ENCODE data around the gene FAM186B. TPM values are rescaled to one million over a fixed set of nuclear protein-coding genes. Genes with fewer than 3 reads are reported as not detected.

The FAM186B gene
- polyA plus RNA-seq, 3 donors: not detected

- Histone ChIP-seq H3K36me3 (replicated peaks in 1 of 2; ENCODE audit: control insufficient read depth in 1 of 2, insufficient read depth in 2 of 2, low read length in 2 of 2) (no peaks in the 10 kb centered on the region), H3K4me2 (replicated peaks; ENCODE audit: extremely low read depth, low read length, poor library complexity, severe bottlenecking) (no peak overlapping the region), H3K4me3 (replicated peaks in 1 of 3; ENCODE audit: low read depth in 2 of 3, low read length in 3 of 3) (no peak overlapping the region), H3K9ac (ENCODE audit: insufficient read depth, low read length, poor library complexity, severe bottlenecking) (no peak overlapping the region), H3K27ac (ENCODE audit: low read depth in 1 of 2, low read length in 2 of 2) (no peak overlapping the region), H2AFZ (ENCODE audit: insufficient read depth, low read depth, low read length, poor library complexity, severe bottlenecking) (no peak overlapping the region), H3K79me2 (ENCODE audit: insufficient read depth, low read length) (no peaks in the 10 kb centered on the region), H3K4me1 (ENCODE audit: control insufficient read depth in 1 of 2, insufficient read depth in 2 of 2, low read length in 2 of 2) (no peaks in the 10 kb centered on the region), H4K20me1 (ENCODE audit: insufficient read depth, low read length) (no peaks in the 10 kb centered on the region), H3K27me3 (ENCODE audit: control insufficient read depth in 2 of 2, insufficient read depth in 2 of 2, low read length in 2 of 2) (no peaks in the 10 kb centered on the region), H3K9me3 (replicated peaks in 1 of 2; ENCODE audit: control insufficient read depth in 1 of 2, insufficient read depth in 1 of 2, low read length in 2 of 2) (no peaks in the 10 kb centered on the region)
- Mint-ChIP-seq H3K9me3 (no peaks in the 10 kb centered on the region), H3K4me1 (peaks cover 10% of the 10 kb centered on the region), H3K36me3 (no peaks in the 10 kb centered on the region), H3K4me3 (no peak overlapping the region), H3K27me3 (ENCODE audit: low read depth in 3 of 3) (peaks cover 0 to 4% (median 3%) of the 10 kb centered on the region in 3 donors), H3K27ac (no peak overlapping the region)
- no peak for TF ChIP-seq CTCF (IDR thresholded peaks at IDR 0.05)
- no peak for DNase-seq
- WGBS (ENCODE audit: insufficient coverage): 94% methylated on average over 4 of the region's 9 CpGs
- intact Hi-C loops (cut with micrococcal nuclease): loop anchor here in 1 of 2 donors (10.0 kb wide), 1 partner anchor 202 kb away; no protein-coding TSS in a partner anchor
Measured at GRCh38 chr12:49632401-49632800, 27.0 kb upstream of the FAM186B start.

DNA sequence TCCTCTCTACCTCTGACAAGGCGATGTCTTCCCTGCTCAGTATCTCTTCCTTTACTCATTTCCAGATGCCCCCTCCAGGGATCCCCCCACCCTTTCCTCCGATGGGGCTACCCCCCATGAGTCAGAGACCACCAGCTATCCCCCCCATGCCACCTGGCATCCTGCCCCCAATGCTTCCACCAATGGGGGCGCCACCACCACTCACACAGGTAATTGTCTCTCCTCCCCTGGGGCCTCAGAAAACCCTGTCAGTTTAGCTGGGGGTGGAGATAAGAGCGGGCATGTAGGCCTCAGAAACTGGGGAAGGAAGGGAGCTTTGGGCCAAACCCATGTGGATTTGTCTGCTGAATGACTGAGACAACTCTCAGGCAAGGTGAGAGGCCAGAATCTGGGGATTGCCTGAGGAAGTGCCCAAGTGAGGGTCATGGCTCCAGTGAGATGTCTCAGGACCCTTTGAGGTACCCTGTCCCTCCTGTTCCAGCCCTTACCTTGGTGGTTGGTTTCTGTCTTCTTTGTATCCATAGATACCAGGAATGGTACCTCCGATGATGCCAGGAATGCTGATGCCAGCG lies 26.0 kb upstream of the FAM186B start:
- Histone ChIP-seq H3K4me1 (ENCODE audit: control insufficient read depth in 1 of 2, insufficient read depth in 2 of 2, low read length in 2 of 2) (no peaks in the 10 kb centered on the region), H3K4me2 (replicated peaks; ENCODE audit: extremely low read depth, low read length, poor library complexity, severe bottlenecking) (no peak overlapping the region), H3K27me3 (ENCODE audit: control insufficient read depth in 2 of 2, insufficient read depth in 2 of 2, low read length in 2 of 2) (no peaks in the 10 kb centered on the region), H4K20me1 (ENCODE audit: insufficient read depth, low read length) (no peaks in the 10 kb centered on the region), H3K27ac (ENCODE audit: low read depth in 1 of 2, low read length in 2 of 2) (no peak overlapping the region), H3K9me3 (replicated peaks in 1 of 2; ENCODE audit: control insufficient read depth in 1 of 2, insufficient read depth in 1 of 2, low read length in 2 of 2) (no peaks in the 10 kb centered on the region), H2AFZ (ENCODE audit: insufficient read depth, low read depth, low read length, poor library complexity, severe bottlenecking) (no peak overlapping the region), H3K4me3 (replicated peaks in 1 of 3; ENCODE audit: low read depth in 2 of 3, low read length in 3 of 3) (no peak overlapping the region), H3K79me2 (ENCODE audit: insufficient read depth, low read length) (no peaks in the 10 kb centered on the region), H3K9ac (ENCODE audit: insufficient read depth, low read length, poor library complexity, severe bottlenecking) (no peak overlapping the region), H3K36me3 (replicated peaks in 1 of 2; ENCODE audit: control insufficient read depth in 1 of 2, insufficient read depth in 2 of 2, low read length in 2 of 2) (no peaks in the 10 kb centered on the region)
- Mint-ChIP-seq H3K27ac (no peak overlapping the region), H3K4me3 (no peak overlapping the region), H3K4me1 (peaks cover 3% of the 10 kb centered on the region), H3K36me3 (no peaks in the 10 kb centered on the region), H3K27me3 (ENCODE audit: low read depth in 3 of 3) (peaks cover 0 to 4% (median 0%) of the 10 kb centered on the region in 3 donors), H3K9me3 (no peaks in the 10 kb centered on the region)
- intact Hi-C loops (cut with micrococcal nuclease): loop anchor here in 1 of 2 donors (10.0 kb wide), 1 partner anchor 203 kb away; no protein-coding TSS in a partner anchor
- no peak for TF ChIP-seq CTCF (IDR thresholded peaks at IDR 0.05)
- no peak for DNase-seq
- WGBS (ENCODE audit: insufficient coverage): 100% methylated on average over 2 of the region's 6 CpGs

All from CD14-positive monocyte (primary cell).